Cardiac fibroblast (primary cell): ENCODE results near the gene VASN.
A peak's percentile ranks its signal among the peaks of the same experiment; 100 is the strongest.

Source experiments
- DNase-seq, 2 donors: peaks; one replicate each; pipeline versions ENCODE4 v3.0.0 to v3.0.0-alpha.2; 2010; ENCODE audit warnings: low read depth in 2 of 2
- H3K4me3 ChIP-seq, 2 donors: replicated peaks in 1 of 2; 1 replicate in 1 of 2; 2 replicates in 1 of 2; pipeline ENCODE4 v1.5.1; 2011; ENCODE audit warnings: low read depth in 2 of 2, low read length in 2 of 2, mild to moderate bottlenecking in 2 of 2, moderate library complexity in 1 of 2
- TF ChIP-seq, protein P1 (sequence below): IDR thresholded peaks from one replicate; pipeline ENCODE4 v1.5.1; 2011; ENCODE audit warnings: low read depth, mild to moderate bottlenecking, low read length, inconsistent platforms

Gene VASN

DNA sequence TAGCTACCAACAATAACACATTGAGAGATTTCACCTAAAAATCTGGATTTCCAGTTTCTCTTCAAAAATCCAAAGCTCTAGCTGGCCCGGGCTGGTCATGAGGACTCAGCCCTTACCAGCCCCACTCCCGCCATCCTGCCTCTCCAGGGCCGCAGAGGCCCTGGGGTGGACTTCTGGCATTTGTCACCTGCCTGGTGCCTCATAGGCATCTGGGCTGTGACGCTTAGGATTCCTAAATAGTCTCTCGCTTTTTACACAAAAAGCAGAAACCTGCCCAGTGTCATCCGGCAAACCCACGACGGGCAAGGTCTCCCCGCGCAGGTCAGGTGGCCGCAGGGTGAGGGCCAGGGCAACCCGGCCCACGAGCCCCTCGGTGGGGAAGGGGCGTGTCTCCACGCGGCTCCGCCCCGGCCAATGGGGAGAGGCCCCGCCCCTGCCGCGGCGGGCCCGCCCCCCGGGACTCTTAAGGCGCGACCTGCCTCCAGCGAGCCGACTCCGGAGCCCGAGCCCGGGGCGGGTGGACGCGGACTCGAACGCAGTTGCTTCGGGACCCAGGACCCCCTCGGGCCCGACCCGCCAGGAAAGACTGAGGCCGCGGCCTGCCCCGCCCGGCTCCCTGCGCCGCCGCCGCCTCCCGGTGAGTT lies at the start of gene VASN:
Gene VASN (plus strand): TSS at position 492 of the 644 bp plus-strand sequence. CDS start 9,030 bp downstream, outside the sequence.
- peak within 1 kb of the TSS; percentile 87 to 95 for H3K4me3 ChIP-seq
- TF ChIP-seq, protein P1, sequence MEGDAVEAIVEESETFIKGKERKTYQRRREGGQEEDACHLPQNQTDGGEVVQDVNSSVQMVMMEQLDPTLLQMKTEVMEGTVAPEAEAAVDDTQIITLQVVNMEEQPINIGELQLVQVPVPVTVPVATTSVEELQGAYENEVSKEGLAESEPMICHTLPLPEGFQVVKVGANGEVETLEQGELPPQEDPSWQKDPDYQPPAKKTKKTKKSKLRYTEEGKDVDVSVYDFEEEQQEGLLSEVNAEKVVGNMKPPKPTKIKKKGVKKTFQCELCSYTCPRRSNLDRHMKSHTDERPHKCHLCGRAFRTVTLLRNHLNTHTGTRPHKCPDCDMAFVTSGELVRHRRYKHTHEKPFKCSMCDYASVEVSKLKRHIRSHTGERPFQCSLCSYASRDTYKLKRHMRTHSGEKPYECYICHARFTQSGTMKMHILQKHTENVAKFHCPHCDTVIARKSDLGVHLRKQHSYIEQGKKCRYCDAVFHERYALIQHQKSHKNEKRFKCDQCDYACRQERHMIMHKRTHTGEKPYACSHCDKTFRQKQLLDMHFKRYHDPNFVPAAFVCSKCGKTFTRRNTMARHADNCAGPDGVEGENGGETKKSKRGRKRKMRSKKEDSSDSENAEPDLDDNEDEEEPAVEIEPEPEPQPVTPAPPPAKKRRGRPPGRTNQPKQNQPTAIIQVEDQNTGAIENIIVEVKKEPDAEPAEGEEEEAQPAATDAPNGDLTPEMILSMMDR = no peak
- peak; percentile 78 to 89 for DNase-seq

DNA sequence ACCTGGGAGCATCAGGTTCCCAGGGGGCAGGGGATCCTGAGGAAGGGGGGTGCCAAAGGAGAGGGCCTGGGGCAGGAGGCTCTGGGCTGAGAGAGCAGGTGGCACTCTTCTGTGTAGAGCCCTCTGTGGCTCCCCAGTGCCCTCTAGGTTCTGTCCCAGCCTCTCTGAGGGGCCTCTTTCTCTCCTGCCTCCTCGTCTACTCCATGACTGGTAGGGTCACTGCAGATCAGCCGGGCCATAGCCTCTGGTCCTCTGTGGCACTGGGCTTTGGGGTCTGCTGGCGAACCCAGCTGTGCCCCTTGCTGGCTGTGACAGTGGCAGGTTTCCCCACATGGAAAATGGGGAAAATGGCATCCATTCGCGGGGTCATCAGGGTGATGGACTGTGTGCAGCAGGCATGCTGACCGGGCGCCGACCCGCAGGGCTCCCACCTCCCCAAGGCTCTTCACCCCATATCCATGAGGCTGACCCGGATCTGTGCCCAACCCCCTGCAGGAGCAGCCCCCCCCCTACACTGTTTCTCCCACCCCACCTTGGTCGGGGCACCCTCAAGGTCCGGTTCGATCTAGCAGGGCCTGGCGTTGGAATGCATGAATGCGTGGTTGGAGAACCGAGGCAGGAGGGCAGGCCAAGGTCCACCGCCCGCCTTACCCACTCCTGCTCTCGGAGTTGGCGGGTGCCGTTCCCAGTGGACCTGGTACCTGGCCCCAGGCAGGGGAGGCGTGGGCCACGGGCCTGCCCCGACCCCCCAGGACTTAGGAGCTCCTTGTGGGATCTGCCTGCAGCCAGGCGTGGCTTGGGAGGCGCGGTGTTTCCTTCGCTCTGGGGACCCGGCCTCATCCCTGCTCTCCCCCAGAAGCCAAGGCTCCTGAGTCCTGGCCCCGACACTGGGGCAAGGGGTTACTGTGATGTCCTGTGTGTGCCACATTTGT lies 49.3 kb upstream of the VASN start:
- TF ChIP-seq, protein P1 = no peak
- no peak overlapping the region for H3K4me3 ChIP-seq
- DNase-seq = no peak

GRCh38 chr16:4323071-4323844 lies 48.4 kb upstream of the VASN start:
- TF ChIP-seq, protein P1 = no peak
- H3K4me3 ChIP-seq = no peak overlapping the region
- no peak for DNase-seq

DNA sequence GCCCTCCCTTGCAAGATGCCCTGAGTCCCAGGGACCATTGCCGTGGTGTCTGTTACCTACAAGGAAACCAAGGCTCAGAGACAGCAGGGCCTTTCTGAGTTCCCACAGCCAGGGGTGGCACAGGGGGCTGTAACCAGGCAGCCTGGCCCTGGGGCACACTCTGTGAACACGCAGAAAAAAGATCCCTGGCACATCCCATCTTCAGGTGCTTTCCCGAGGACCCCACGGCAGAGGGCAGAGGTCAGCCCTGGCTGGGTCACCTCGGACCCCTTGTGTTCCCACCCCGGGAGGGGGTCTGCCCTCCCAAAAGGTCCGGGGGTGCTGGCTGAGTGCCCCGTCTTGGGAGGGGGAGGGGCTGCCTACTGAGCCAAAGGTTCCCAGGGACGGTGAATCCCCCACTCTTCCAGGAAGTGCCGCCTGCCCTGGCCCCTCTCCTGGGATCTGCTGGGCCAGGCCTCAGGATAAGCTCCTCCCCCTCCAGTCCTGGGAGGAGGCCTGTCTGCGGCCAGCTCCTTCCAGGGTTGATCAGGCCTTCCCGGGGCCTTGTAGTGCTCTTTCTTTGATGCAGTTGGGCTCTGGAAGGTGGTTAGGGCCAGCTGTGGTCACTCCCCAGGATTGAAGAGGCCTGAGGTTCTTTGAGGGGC lies 47.7 kb upstream of the VASN start:
- TF ChIP-seq, protein P1 = no peak
- no peak overlapping the region for H3K4me3 ChIP-seq
- DNase-seq = peak; percentile 54 to 78

DNA sequence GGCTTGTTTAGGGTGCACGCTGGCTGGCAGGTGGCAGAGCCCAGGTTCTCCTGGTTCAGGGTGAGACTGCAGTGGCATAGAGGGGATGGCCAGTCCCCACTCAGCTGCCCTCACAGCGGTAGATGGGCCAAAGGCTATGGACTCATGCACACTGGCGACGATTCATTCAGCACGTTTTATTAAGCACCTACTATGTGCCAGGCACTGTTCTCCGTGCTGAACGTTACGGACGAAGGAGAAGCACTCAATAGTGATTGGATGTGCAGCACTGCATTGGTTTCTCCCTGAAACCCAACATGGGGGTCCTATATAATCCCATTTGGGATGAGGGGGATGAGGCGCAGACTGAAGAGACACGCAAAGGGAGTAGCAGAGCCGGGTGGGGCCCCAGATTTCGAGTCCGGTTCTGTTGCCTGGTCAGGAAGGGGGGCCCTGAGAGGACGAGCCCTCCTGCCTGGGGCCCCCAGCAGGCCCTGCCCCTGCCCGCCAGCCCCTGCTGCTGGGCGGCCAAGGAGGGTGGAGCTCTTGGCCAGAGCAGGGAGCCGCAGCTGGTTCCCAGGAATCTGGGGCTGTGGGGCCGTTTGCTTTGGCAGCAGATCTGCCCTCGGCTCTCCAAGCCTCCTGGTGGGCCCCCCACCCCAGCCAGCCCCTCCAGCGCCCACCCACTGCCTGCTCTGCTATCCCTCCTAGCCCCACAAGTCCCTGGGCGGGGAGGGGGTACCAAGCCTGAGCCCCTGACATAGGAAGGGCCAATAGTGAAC lies 47.0 kb upstream of the VASN start:
- no peak overlapping the region for H3K4me3 ChIP-seq
- DNase-seq = no peak
- TF ChIP-seq, protein P1 = no peak
